PC-3 (cell line): ENCODE measurements around the gene HOXB6. TPM values are rescaled to one million over a fixed set of nuclear protein-coding genes. Genes with fewer than 3 reads are reported as not detected.

ENCODE experiments used
- ATAC-seq: fragments of 200-7000 bp; cut with Tn5 transposase; 2 replicates; pipeline ENCODE4 v1.9.1; 2020; ENCODE audit warnings: mild to moderate bottlenecking, moderate library complexity
- BruUV-seq: library from RNA; stranded (reverse); fragments of 400-500 nt; replicated peaks from 2 replicates; lab custom pipeline; 2021; lab: Mats Ljungman, UMichigan
- CTCF ChIA-PET: fragments of 300-600 bp; sonication (Branson Sonifier 250); formaldehyde crosslinking; loops from one replicate; lab custom pipeline; 2022; ENCODE audit warnings: antibody characterized with exemption; lab: Charles Lee
- POLR2A ChIA-PET: fragments of 300-600 bp; sonication (Branson Sonifier 250); formaldehyde crosslinking; loops from one replicate; lab custom pipeline; 2022; ENCODE audit warnings: antibody characterized with exemption; ENCODE audit not compliant: unreplicated experiment; lab: Charles Lee
- DNase-seq: peaks from one replicate; pipeline ENCODE4 v3.0.0-alpha.2; 2015
- H2AFZ ChIP-seq: fragments of 300-600 bp; sonication (generic); 2 replicates; pipeline ENCODE4 v1.6.0; 2016; ENCODE audit warnings: antibody characterized with exemption, low read length
- H3F3A ChIP-seq: fragments of 300-600 bp; sonication (generic); one replicate; pipeline ENCODE4 v1.6.0; 2017; ENCODE audit warnings: antibody characterized with exemption, low read length, control low read depth, mild to moderate bottlenecking; ENCODE audit not compliant: unreplicated experiment
- H3K27ac ChIP-seq: fragments of 300-600 bp; sonication (generic); 2 replicates; pipeline ENCODE4 v1.5.1; 2016; ENCODE audit warnings: mild to moderate bottlenecking, low read length
- H3K27me3 ChIP-seq: fragments of 300-600 bp; sonication (generic); 2 replicates; pipeline ENCODE4 v1.6.1; 2016; ENCODE audit warnings: low read length, mixed read lengths
- H3K36me3 ChIP-seq: fragments of 300-600 bp; sonication (generic); 2 replicates; pipeline ENCODE4 v1.6.1; 2016; ENCODE audit warnings: low read depth, mixed run types, low read length, mixed read lengths
- H3K4me1 ChIP-seq: fragments of 300-600 bp; sonication (generic); 2 replicates; pipeline ENCODE4 v1.5.1; 2016; ENCODE audit warnings: low read length; ENCODE audit not compliant: insufficient read depth
- H3K4me2 ChIP-seq: fragments of 300-600 bp; sonication (generic); 2 replicates; pipeline ENCODE4 v1.6.0; 2016; ENCODE audit warnings: low read length
- H3K4me3 ChIP-seq: fragments of 300-600 bp; sonication (generic); 2 replicates; pipeline ENCODE4 v1.5.1; 2016; ENCODE audit warnings: mild to moderate bottlenecking, low read length, mixed read lengths
- H3K79me2 ChIP-seq: fragments of 300-600 bp; sonication (generic); 2 replicates; pipeline ENCODE4 v1.6.1; 2017; ENCODE audit warnings: low read length, mixed read lengths
- H3K9ac ChIP-seq: fragments of 300-600 bp; sonication (generic); 2 replicates; pipeline ENCODE4 v1.6.0; 2016; ENCODE audit warnings: mild to moderate bottlenecking, low read length
- H3K9me2 ChIP-seq: fragments of 300-600 bp; sonication (generic); replicated peaks from 2 replicates; pipeline ENCODE4 v1.6.1; 2016; ENCODE audit warnings: mixed run types, low read length, mixed read lengths
- H3K9me3 ChIP-seq: fragments of 300-600 bp; sonication (generic); 2 replicates; pipeline ENCODE4 v1.6.1; 2016; ENCODE audit warnings: low read length, mixed read lengths
- H4K20me1 ChIP-seq: fragments of 300-600 bp; sonication (generic); 2 replicates; pipeline ENCODE4 v1.6.1; 2016; ENCODE audit warnings: low read length, mixed read lengths
- CTCF ChIP-seq: fragments of 300-600 bp; sonication (generic); conservative IDR thresholded peaks from 2 replicates; pipeline ENCODE4 v1.5.1; 2017; ENCODE audit warnings: antibody characterized with exemption, low read depth, mild to moderate bottlenecking, low read length
- EZH2 ChIP-seq: fragments of 300-600 bp; sonication (generic); IDR thresholded peaks from one replicate; pipeline ENCODE4 v1.6.1; 2017; ENCODE audit warnings: antibody characterized with exemption, mild to moderate bottlenecking, low read length; ENCODE audit not compliant: unreplicated experiment
- EZH2phosphoT487 ChIP-seq: fragments of 300-600 bp; sonication (generic); IDR thresholded peaks from 2 replicates; pipeline ENCODE4 v1.6.1; 2018; ENCODE audit warnings: mild to moderate bottlenecking, antibody characterized with exemption, low read length, borderline replicate concordance
- intact Hi-C: fragments of 100-400 bp; cut with micrococcal nuclease; formaldehyde crosslinking; loops from 2 replicates; pipeline ENCODE4 v1.9.0; 2023
- total RNA-seq: library from RNA; depleted of rRNA; stranded (reverse); fragments of >200 nt; gene quantifications from 2 replicates; pipeline ENCODE4 v1.2.3, GENCODE V29; 2014

HOXB6 gene
- total RNA-seq, 1 experiment from 2014 or later: 9.5 TPM

GRCh38 chr17:48630009-48630924, 25.5 kb upstream of the HOXB6 start:
- TF ChIP-seq EZH2phosphoT487: no peak
- no peak for TF ChIP-seq EZH2
- TF ChIP-seq CTCF: no peak
- DNase-seq (no peak), ATAC-seq (no peak)
- H4K20me1 ChIP-seq: no peaks in the 10 kb centered on the region
- no peaks in the 10 kb centered on the region for H3K9me3 ChIP-seq
- no peak overlapping the region for H3K4me2 ChIP-seq
- H3K9ac ChIP-seq: no peak overlapping the region
- no peaks in the 10 kb centered on the region for H3K9me2 ChIP-seq
- H3K4me3 ChIP-seq: no peak overlapping the region
- no peaks in the 10 kb centered on the region for H3K36me3 ChIP-seq
- H3K27ac ChIP-seq: no peak overlapping the region
- H2AFZ ChIP-seq: no peak overlapping the region
- intact Hi-C loops: no loop called here
- no TSS peak for BruUV-seq
- POLR2A ChIA-PET: interaction anchor here (0.6 kb wide), 1 partner anchor 99 kb away, joined by 3 read pairs; no protein-coding TSS in a partner anchor
- peaks cover 8% of the 10 kb centered on the region for H3K4me1 ChIP-seq
- H3K27me3 ChIP-seq: peaks cover 59% of the 10 kb centered on the region
- no peaks in the 10 kb centered on the region for H3F3A ChIP-seq
- no peaks in the 10 kb centered on the region for H3K79me2 ChIP-seq
- CTCF ChIA-PET: no interaction called here

GRCh38 chr17:48629411-48629759, 24.6 kb upstream of the HOXB6 start:
- Histone ChIP-seq H3K9ac (no peak overlapping the region), H3K9me2 (no peaks in the 10 kb centered on the region), H3K36me3 (no peaks in the 10 kb centered on the region), H3K79me2 (no peaks in the 10 kb centered on the region), H3F3A (no peaks in the 10 kb centered on the region), H4K20me1 (no peaks in the 10 kb centered on the region), H3K4me2 (no peak overlapping the region), H3K9me3 (no peaks in the 10 kb centered on the region), H3K27me3 (peaks cover 68% of the 10 kb centered on the region), H3K4me3 (no peak overlapping the region), H3K4me1 (peaks cover 12% of the 10 kb centered on the region), H2AFZ (no peak overlapping the region), H3K27ac (no peak overlapping the region)
- ATAC-seq (no peak), DNase-seq (no peak)
- BruUV-seq: no TSS peak
- TF ChIP-seq CTCF: no peak
- no peak for TF ChIP-seq EZH2
- no peak for TF ChIP-seq EZH2phosphoT487
- ChIA-PET POLR2A (interaction anchor here (0.6 kb wide), 2 partner anchors 35 to 100 kb away, joined by 3 read pairs; no protein-coding TSS in a partner anchor), CTCF (interaction anchor here (0.6 kb wide), 1 partner anchor 183 kb away, joined by 3 read pairs; no protein-coding TSS in a partner anchor)
- intact Hi-C loops: no loop called here
